GM19468 (cell line): ENCODE results near the gene CACNA1H.
"Not testable (repeated sequence)": the region's sequence is repeated elsewhere in the genome, so short reads cannot be mapped to it uniquely, and the experiment has no call there.

Experiments used
- ATAC-seq: cut with Tn5 transposase; IDR thresholded peaks from one replicate; pipeline ENCODE4 v1.9.1; 2021; ENCODE audit warnings: mild to moderate bottlenecking, moderate library complexity, moderate number of reproducible peaks; ENCODE audit not compliant: unreplicated experiment; ENCODE audit errors: extremely low read depth

CACNA1H gene

GRCh38 chr16:1220841-1221627 lies 68.1 kb downstream of the CACNA1H start:
- no peak for ATAC-seq

- no peak for ATAC-seq
Measured at GRCh38 chr16:1221628-1222552, 69.0 kb downstream of the CACNA1H start.

- no peak for ATAC-seq
Measured at GRCh38 chr16:1222553-1223354, 69.8 kb downstream of the CACNA1H start.

GRCh38 chr16:1223355-1224214 lies 70.7 kb downstream of the CACNA1H start:
- ATAC-seq, result no peak

GRCh38 chr16:1224558-1224957 lies 71.7 kb downstream of the CACNA1H start:
- no peak for ATAC-seq

GRCh38 chr16:1225051-1225451 lies 72.1 kb downstream of the CACNA1H start, which contains the start of gene TPSG1:
Gene TPSG1 (minus strand): TSS chr16:1225268. CDS start chr16:1225252, 16 bp downstream.
- ATAC-seq, result no peak

GRCh38 chr16:1225728-1226311 lies 72.9 kb downstream of the CACNA1H start:
- not testable (repeated sequence) for ATAC-seq

GRCh38 chr16:1226692-1227091 lies 73.8 kb downstream of the CACNA1H start:
- not testable (repeated sequence) for ATAC-seq

GRCh38 chr16:1228227-1228626 lies 75.3 kb downstream of the CACNA1H start:
- ATAC-seq, result not testable (repeated sequence)

- ATAC-seq, result not testable (repeated sequence)
Measured at GRCh38 chr16:1229476-1229875, 76.6 kb downstream of the CACNA1H start.

GRCh38 chr16:1230084-1230470 lies 77.2 kb downstream of the CACNA1H start, which contains the start of gene TPSB2:
Gene TPSB2 (minus strand): TSS chr16:1230184. CDS start chr16:1229951, 233 bp downstream.
- not testable (repeated sequence) for ATAC-seq

GRCh38 chr16:1230471-1231212 lies 77.7 kb downstream of the CACNA1H start:
- not testable (repeated sequence) for ATAC-seq

- ATAC-seq, result not testable (repeated sequence)
Measured at GRCh38 chr16:1231301-1231700, 78.4 kb downstream of the CACNA1H start.

GRCh38 chr16:1232049-1232748 lies 79.3 kb downstream of the CACNA1H start:
- not testable (repeated sequence) for ATAC-seq

GRCh38 chr16:1236659-1237058 lies 83.8 kb downstream of the CACNA1H start:
- ATAC-seq, result not testable (repeated sequence)

GRCh38 chr16:1237990-1238389 lies 85.1 kb downstream of the CACNA1H start:
- ATAC-seq, result no peak

GRCh38 chr16:1238909-1239308 lies 86.0 kb downstream of the CACNA1H start:
- ATAC-seq, result not testable (repeated sequence)
